AG09319 (cell line): ENCODE results near the gene ATG3.

Experiments used
- DNase-seq: peaks from one replicate; pipeline ENCODE4 v3.0.0-alpha.2; 2010; ENCODE audit warnings: low read depth; ENCODE audit errors: extremely low read depth
- TF ChIP-seq, protein P1 (sequence below): IDR thresholded peaks from 2 replicates; pipeline ENCODE4 v1.5.1; 2011; ENCODE audit warnings: low read depth, mild to moderate bottlenecking, inconsistent platforms, low read length, moderate library complexity

The ATG3 gene

DNA sequence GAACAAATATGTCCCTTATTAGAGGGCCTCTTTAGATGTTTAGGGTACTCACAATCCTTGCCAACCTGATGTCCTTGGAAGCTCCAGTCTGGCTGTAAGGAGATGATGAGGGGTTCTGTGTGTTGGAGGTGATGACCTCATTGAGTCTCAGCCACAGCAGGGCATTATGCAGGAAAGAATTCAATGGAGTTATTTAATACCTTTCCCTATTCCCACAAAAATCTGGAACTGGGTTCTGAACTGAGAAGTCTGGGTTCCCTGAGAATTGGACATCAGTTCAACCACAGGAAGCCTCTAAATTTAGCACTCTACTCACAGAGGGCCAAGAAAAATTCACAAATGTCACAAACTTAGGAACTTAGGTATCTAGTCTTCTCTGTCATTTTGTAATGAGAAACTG lies 37.0 kb upstream of the ATG3 start:
- DNase-seq = no peak
- TF ChIP-seq, protein P1, sequence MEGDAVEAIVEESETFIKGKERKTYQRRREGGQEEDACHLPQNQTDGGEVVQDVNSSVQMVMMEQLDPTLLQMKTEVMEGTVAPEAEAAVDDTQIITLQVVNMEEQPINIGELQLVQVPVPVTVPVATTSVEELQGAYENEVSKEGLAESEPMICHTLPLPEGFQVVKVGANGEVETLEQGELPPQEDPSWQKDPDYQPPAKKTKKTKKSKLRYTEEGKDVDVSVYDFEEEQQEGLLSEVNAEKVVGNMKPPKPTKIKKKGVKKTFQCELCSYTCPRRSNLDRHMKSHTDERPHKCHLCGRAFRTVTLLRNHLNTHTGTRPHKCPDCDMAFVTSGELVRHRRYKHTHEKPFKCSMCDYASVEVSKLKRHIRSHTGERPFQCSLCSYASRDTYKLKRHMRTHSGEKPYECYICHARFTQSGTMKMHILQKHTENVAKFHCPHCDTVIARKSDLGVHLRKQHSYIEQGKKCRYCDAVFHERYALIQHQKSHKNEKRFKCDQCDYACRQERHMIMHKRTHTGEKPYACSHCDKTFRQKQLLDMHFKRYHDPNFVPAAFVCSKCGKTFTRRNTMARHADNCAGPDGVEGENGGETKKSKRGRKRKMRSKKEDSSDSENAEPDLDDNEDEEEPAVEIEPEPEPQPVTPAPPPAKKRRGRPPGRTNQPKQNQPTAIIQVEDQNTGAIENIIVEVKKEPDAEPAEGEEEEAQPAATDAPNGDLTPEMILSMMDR = no peak

DNA sequence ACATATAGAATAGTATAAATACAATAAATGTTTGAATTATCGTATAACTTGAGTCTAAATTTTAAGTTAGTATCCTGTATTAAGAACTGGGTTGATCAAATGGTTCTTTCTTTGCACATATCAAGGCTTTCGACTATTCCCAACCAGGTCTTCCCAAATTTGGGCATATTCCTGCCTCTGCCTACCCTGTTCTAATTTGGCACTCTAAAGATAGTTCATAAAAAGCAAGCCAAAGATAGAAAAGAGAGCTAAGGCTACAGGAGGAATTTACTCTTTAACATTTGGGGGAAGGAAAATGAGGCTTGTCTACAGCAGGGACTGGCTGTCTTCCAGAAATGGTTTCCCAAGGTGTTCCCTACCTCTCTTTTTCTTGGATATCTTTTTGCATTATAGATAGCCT lies 36.2 kb upstream of the ATG3 start:
- DNase-seq = no peak
- TF ChIP-seq, protein P1 = no peak

DNA sequence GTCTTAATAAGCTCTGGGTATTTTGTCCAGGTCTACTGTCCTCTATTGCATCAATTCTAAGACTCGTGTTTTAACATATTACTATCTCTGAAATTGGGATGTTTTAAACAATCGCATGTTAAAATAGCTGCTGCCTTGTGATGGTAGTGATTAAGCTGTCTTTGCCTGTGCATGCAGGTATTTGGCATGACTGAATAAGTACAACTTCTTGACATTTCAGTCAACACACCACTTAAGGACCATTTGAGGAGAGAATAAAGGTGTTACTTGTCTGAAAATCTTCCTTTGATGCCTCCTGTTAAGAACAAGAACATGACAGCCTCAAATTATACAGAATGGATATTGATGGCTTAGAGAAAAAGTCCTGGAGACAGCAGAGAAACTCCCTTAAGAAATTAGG lies 33.1 kb upstream of the ATG3 start:
- DNase-seq = no peak
- TF ChIP-seq, protein P1 = no peak

DNA sequence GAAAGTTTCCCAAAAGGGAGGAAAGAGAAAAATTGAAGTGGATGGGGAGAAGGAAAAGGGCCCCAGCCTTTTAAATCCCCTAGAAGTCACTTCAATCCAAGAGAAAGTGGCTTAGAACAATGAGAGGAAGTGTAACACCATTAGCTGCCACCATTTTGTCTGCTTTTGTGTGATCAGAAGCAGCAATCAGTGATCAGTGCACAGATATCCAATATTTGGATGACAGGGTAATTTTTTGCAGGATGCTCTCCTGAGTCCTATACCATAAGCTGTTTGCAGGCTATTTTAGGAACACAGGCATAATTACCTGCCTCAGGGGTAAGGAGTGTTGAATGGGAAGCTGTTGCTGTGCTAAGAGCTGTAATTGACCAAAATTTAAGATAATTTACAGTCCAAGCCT lies 31.5 kb upstream of the ATG3 start:
- DNase-seq = no peak
- TF ChIP-seq, protein P1 = no peak

DNA sequence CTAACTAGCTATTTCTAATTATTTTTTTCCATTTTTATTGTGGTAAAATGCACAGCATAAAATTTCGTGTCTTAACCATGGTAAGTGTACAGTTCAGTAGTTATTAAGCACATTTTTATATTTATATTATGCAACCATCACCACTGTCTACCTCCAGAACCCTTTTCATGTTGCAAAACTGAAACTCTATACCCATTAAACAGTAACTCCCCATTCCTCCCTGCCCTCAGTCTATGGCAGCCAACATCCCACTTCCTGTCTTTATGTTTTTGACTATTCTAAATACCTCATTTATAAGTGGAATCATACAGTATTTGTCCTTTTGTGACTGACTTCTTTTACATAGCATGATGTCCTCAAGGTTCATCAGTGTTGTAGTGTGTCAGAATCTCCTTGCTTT lies 25.6 kb upstream of the ATG3 start:
- no peak for DNase-seq
- TF ChIP-seq, protein P1 = no peak

DNA sequence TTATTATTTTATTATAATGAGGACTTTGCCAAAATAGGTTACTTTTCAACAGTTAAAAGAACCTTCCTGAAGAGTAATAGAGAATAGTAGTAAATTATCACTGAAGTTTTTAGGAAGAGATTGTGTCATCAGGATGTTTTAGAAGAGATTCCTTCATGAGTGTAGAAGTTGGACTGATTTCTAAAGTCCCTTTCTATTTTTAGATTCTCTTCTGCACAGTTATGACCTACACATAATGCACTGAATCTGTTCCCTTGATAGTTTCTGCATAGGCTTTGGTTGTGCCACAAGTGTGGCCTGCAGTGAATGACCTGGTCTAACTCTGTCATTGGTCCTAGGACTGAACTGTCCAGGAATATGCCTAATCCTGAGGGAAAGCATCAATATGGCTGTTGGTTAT lies 24.0 kb upstream of the ATG3 start:
- DNase-seq = no peak
- TF ChIP-seq, protein P1 = no peak

DNA sequence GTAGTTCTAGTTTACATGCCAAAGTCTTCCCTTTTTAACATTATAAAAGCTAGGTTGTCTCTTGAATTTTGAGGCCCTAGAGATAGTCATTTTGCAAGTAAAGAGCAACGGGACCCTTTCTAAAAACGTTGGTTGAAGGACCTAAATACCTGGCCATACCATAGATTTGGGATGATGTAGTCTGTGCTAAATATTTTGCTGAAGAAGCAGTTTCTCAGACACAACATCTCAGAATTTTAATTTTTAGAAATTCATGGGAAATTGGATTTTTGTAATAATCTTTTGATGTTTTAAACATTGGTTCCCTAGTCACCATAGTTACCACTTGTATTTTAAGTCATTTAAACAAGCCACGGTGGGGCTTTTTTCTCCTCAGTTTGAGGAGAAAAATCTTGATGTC lies 21.3 kb upstream of the ATG3 start:
- TF ChIP-seq, protein P1 = no peak

More for the DNA sequence above, 21.3 kb upstream of the ATG3 start:
- DNase-seq = no peak
